ENCODE measurements around the gene ALG10B. TPM values are rescaled to one million over a fixed set of nuclear protein-coding genes. Genes with fewer than 3 reads are reported as not detected.

ALG10B gene
- total RNA-seq, 1 experiment from 2014 or later: 3.2 TPM

GRCh38 chr12:38367506-38367905 is 50.9 kb downstream of the ALG10B start:
- no peak for DNase-seq (ENCODE audit: low spot score)
- in situ Hi-C loops (cut with HindIII; ENCODE audit: low sequenced_read_pairs): no loop called here

- in situ Hi-C loops (cut with HindIII; ENCODE audit: low sequenced_read_pairs): no loop called here
- DNase-seq (ENCODE audit: low spot score): no peak
These were observed 53.7 kb downstream of the ALG10B start for GRCh38 chr12:38370311-38370710.

GRCh38 chr12:38373784-38374183 is 57.2 kb downstream of the ALG10B start:
- in situ Hi-C loops (cut with HindIII; ENCODE audit: low sequenced_read_pairs): no loop called here
- no peak for DNase-seq (ENCODE audit: low spot score)

DNA sequence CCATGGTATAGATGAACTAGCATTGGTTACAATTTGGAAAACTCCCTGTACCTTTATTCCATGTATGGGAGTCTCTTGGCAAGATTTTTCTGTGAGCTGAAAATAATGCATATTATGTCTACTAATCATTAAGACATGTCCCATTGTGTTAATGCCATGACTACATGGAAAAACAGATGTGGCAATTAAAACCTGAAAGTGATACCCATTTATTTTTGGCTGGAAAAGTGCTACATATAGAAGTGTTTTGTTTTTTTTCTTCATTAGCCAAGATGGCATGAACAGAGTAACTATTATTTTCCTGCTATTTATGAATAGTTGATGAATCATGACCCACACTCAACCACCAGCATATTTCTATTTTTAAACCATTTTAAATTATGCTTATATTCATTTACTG is 58.2 kb downstream of the ALG10B start:
- in situ Hi-C loops (cut with HindIII; ENCODE audit: low sequenced_read_pairs): no loop called here
- no peak for DNase-seq (ENCODE audit: low spot score)
